ENCODE results near the gene CCDC192.

The CCDC192 gene

DNA sequence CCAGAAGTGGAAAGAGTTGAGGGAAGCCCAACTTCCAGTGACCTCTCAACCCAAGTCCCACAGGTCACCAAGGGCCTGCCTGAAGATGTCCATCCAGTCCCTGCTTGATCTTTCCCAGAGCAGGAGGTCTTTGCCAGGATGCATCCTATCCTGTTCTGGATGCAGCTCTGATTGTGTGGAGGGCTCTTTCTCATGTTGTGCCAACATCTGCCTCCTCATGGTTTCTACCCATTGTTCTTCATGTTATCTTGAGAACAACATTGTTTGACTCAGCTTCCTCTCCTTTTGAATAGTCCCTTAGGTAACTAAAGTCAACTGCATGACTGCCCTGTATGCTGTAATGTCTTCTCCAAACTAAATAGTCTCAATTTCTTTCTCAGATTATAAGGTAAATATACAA lies 169.3 kb downstream of the CCDC192 start:
- H3K4me3 ChIP-seq (ENCODE audit: insufficient read depth, low read length, poor library complexity, severe bottlenecking): no peak overlapping the region
- no peaks in the 10 kb centered on the region for H4K20me1 ChIP-seq (ENCODE audit: low read depth, low read length)
- no peak overlapping the region for H3K4me2 ChIP-seq (ENCODE audit: low read depth, low read length, poor library complexity, severe bottlenecking)
- no peaks in the 10 kb centered on the region for H3F3A ChIP-seq (ENCODE audit: insufficient read depth)
- no peaks in the 10 kb centered on the region for H3K27me3 ChIP-seq (ENCODE audit: low read length)
- H3K9me2 ChIP-seq (replicated peaks; ENCODE audit: insufficient read depth, low read length): no peaks in the 10 kb centered on the region
- H3K27ac ChIP-seq (ENCODE audit: low read depth, low read length): no peak overlapping the region
- no peaks in the 10 kb centered on the region for H3K9me3 ChIP-seq (ENCODE audit: insufficient read depth, low read length)
- H2AFZ ChIP-seq (ENCODE audit: low read depth, low read length, severe bottlenecking): no peak overlapping the region
- H3K79me2 ChIP-seq (ENCODE audit: insufficient read depth, low read length): no peaks in the 10 kb centered on the region
- no peak overlapping the region for H3K9ac ChIP-seq (ENCODE audit: low read length)
- TF ChIP-seq, protein P1, sequence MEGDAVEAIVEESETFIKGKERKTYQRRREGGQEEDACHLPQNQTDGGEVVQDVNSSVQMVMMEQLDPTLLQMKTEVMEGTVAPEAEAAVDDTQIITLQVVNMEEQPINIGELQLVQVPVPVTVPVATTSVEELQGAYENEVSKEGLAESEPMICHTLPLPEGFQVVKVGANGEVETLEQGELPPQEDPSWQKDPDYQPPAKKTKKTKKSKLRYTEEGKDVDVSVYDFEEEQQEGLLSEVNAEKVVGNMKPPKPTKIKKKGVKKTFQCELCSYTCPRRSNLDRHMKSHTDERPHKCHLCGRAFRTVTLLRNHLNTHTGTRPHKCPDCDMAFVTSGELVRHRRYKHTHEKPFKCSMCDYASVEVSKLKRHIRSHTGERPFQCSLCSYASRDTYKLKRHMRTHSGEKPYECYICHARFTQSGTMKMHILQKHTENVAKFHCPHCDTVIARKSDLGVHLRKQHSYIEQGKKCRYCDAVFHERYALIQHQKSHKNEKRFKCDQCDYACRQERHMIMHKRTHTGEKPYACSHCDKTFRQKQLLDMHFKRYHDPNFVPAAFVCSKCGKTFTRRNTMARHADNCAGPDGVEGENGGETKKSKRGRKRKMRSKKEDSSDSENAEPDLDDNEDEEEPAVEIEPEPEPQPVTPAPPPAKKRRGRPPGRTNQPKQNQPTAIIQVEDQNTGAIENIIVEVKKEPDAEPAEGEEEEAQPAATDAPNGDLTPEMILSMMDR (IDR thresholded peaks at IDR 0.05; ENCODE audit: insufficient read depth, low read length, poor library complexity, severe bottlenecking): no peak
- no peak for TF ChIP-seq EZH2phosphoT487 (conservative IDR thresholded peaks at IDR 0.05; ENCODE audit: low read length)
- no peaks in the 10 kb centered on the region for H3K36me3 ChIP-seq (ENCODE audit: low read length)

GRCh38 chr5:127875235-127876021 lies 172.2 kb downstream of the CCDC192 start:
- Histone ChIP-seq H3K4me2 (ENCODE audit: low read depth, low read length, poor library complexity, severe bottlenecking) (no peak overlapping the region), H2AFZ (ENCODE audit: low read depth, low read length, severe bottlenecking) (no peak overlapping the region)

DNA sequence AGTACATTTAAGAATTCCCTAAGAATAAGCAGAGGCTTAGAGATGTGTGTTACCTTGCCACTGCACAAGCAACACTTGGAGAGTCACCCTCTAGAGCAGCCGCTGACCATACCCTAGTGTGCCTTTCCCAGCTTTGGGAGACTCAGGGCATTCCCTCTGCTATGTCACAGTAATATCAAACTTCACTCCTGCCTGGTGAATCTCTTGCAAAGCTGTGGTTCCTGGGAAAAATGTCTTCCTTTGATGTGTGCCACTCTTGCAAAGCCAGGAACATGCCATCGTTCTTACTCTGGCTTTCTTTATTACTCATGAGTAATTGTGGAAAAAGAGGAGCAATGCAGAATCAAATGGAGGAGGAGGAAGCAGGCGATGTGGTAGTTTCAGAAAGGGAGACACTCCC lies 173.2 kb downstream of the CCDC192 start:
- H3K9me3 ChIP-seq (ENCODE audit: insufficient read depth, low read length): no peaks in the 10 kb centered on the region
- no peaks in the 10 kb centered on the region for H3K79me2 ChIP-seq (ENCODE audit: insufficient read depth, low read length)
- no peaks in the 10 kb centered on the region for H3K9me2 ChIP-seq (replicated peaks; ENCODE audit: insufficient read depth, low read length)
- H3K9ac ChIP-seq (ENCODE audit: low read length): no peak overlapping the region
- no peaks in the 10 kb centered on the region for H4K20me1 ChIP-seq (ENCODE audit: low read depth, low read length)
- no peaks in the 10 kb centered on the region for H3F3A ChIP-seq (ENCODE audit: insufficient read depth)
- TF ChIP-seq, protein P1 (IDR thresholded peaks at IDR 0.05; ENCODE audit: insufficient read depth, low read length, poor library complexity, severe bottlenecking): no peak
- no peak for TF ChIP-seq EZH2phosphoT487 (conservative IDR thresholded peaks at IDR 0.05; ENCODE audit: low read length)
- no peak overlapping the region for H3K27ac ChIP-seq (ENCODE audit: low read depth, low read length)
- no peak overlapping the region for H3K4me3 ChIP-seq (ENCODE audit: insufficient read depth, low read length, poor library complexity, severe bottlenecking)
- no peaks in the 10 kb centered on the region for H3K36me3 ChIP-seq (ENCODE audit: low read length)
- H3K27me3 ChIP-seq (ENCODE audit: low read length): no peaks in the 10 kb centered on the region
- no peak overlapping the region for H2AFZ ChIP-seq (ENCODE audit: low read depth, low read length, severe bottlenecking)
- no peak overlapping the region for H3K4me2 ChIP-seq (ENCODE audit: low read depth, low read length, poor library complexity, severe bottlenecking)

More at GRCh38 chr5:127875235-127876021, 172.2 kb downstream of the CCDC192 start:
- Histone ChIP-seq H3K79me2 (ENCODE audit: insufficient read depth, low read length) (no peaks in the 10 kb centered on the region), H3K9ac (ENCODE audit: low read length) (no peak overlapping the region), H3F3A (ENCODE audit: insufficient read depth) (no peaks in the 10 kb centered on the region), H3K4me3 (ENCODE audit: insufficient read depth, low read length, poor library complexity, severe bottlenecking) (no peak overlapping the region), H3K9me2 (replicated peaks; ENCODE audit: insufficient read depth, low read length) (no peaks in the 10 kb centered on the region), H3K9me3 (ENCODE audit: insufficient read depth, low read length) (no peaks in the 10 kb centered on the region), H3K36me3 (ENCODE audit: low read length) (no peaks in the 10 kb centered on the region), H3K27me3 (ENCODE audit: low read length) (no peaks in the 10 kb centered on the region), H3K27ac (ENCODE audit: low read depth, low read length) (no peak overlapping the region), H4K20me1 (ENCODE audit: low read depth, low read length) (no peaks in the 10 kb centered on the region)
- no peak for TF ChIP-seq EZH2phosphoT487 (conservative IDR thresholded peaks at IDR 0.05; ENCODE audit: low read length)
- TF ChIP-seq, protein P1 (IDR thresholded peaks at IDR 0.05; ENCODE audit: insufficient read depth, low read length, poor library complexity, severe bottlenecking): no peak

Data from SU-DHL-6 (cell line).